Measurements from ENCODE around the gene ATG2B. TPM values are rescaled to one million over a fixed set of nuclear protein-coding genes. Genes with fewer than 3 reads are reported as not detected.
A peak's percentile ranks its signal among the peaks of the same experiment; 100 is the strongest.

Gene ATG2B
- total and polyA plus RNA-seq, 10 of the 15 experiments (the other 5 are each of a cell fraction or from before 2014, with no cell fraction given): 0.84 to 15.4 (median 9.9) TPM

GRCh38 chr14:96275177-96276112 is 87.7 kb downstream of the ATG2B start:
- DNase-seq (ENCODE audit: low read depth, low spot score) (peak; percentile 7), ATAC-seq (peak; percentile 86), FAIRE-seq (peak; percentile 92)
- intact Hi-C loops (cut with micrococcal nuclease; ENCODE audit: unreplicated experiment) (loop anchor here (1.0 to 5.0 kb wide), 4 partner anchors 175 to 713 kb away; no protein-coding TSS in a partner anchor), in situ Hi-C loops (cut with MboI) (loop anchor here (5.0 kb wide), 1 partner anchor 178 kb away; no protein-coding TSS in a partner anchor)
- no peaks in the 10 kb centered on the region for H3K27me3 ChIP-seq (replicated peaks in 1 of 2; ENCODE audit: control insufficient read depth in 2 of 2, insufficient read depth in 2 of 2, low read length in 1 of 2)
- no peaks in the 10 kb centered on the region for H3K36me3 ChIP-seq (ENCODE audit: control insufficient read depth in 2 of 2, insufficient read depth in 2 of 2, low read length in 1 of 2)
- no peak overlapping the region for H3K4me3 ChIP-seq
- H3K4me2 ChIP-seq (ENCODE audit: control insufficient read depth, insufficient read depth): no peak overlapping the region
- BruUV-seq (replicated peaks): no TSS peak
- H3K4me1 ChIP-seq (ENCODE audit: control insufficient read depth, insufficient read depth, low read length): no peaks in the 10 kb centered on the region
- no peak overlapping the region for H2AFZ ChIP-seq (ENCODE audit: control insufficient read depth, low read depth, low read length)
- 15% methylated on average over 17 of the region's 17 CpGs for WGBS (ENCODE audit: insufficient coverage, insufficient replicate concordance, low lambda C conversion rate, missing lambda C conversion rate)
- H3K9ac ChIP-seq (ENCODE audit: control insufficient read depth, insufficient read depth, low read length): no peak overlapping the region
- RAD21 ChIA-PET (ENCODE audit: unreplicated experiment): interaction anchor here (0.6 to 3.0 kb wide), 5 partner anchors 11 to 380 kb away, joined by 3 to 14 read pairs (median 3); no protein-coding TSS in a partner anchor
- H3K9me3 ChIP-seq (replicated peaks; ENCODE audit: control insufficient read depth, insufficient read depth, low read length): no peaks in the 10 kb centered on the region; the same call in 2 of the 3 replicates
- TF ChIP-seq RUNX3 (IDR thresholded peaks at IDR 0.05; ENCODE audit: low read length) (0 out of 2 replicates have a peak, but pooled peaks have one; percentile 13), IKZF1 (conservative IDR thresholded peaks at IDR 0.05) (peak; percentile 30; the same call in 1 of the 2 replicates), ZNF24 (IDR thresholded peaks at IDR 0.05) (no peak), CHD2 (IDR thresholded peaks at IDR 0.05; ENCODE audit: borderline replicate concordance, low read depth, low read length) (no peak), YY1 (IDR thresholded peaks at IDR 0.05; ENCODE audit: low read depth, low read length) (peak; percentile 85), ELK1 (IDR thresholded peaks at IDR 0.05; ENCODE audit: low read depth, low read length) (0 out of 2 replicates have a peak, but pooled peaks have one; percentile 16), SMC3 (IDR thresholded peaks at IDR 0.05; ENCODE audit: borderline replicate concordance, low read length) (peak; percentile 95), RAD21 (IDR thresholded peaks at IDR 0.05; ENCODE audit: insufficient read depth, low read depth, low read length) (peak; percentile 81), ZNF217 (IDR thresholded peaks at IDR 0.05) (no peak), USF2 (IDR thresholded peaks at IDR 0.05; ENCODE audit: borderline replicate concordance, low read depth, low read length) (no peak), CTCF (IDR thresholded peaks at IDR 0.05 in 2 of 3, conservative IDR thresholded peaks at IDR 0.05 in 1 of 3; ENCODE audit: control insufficient read depth in 2 of 3, extremely low read depth in 1 of 3, insufficient read depth in 1 of 3, low read depth in 3 of 3, low read length in 3 of 3) (peak; percentile 87 to 95 (median 89)), SRF (IDR thresholded peaks at IDR 0.05; ENCODE audit: low read depth in 2 of 2, low read length in 2 of 2) (no peak), JUNB (IDR thresholded peaks at IDR 0.05) (no peak), IKZF2 (IDR thresholded peaks at IDR 0.05) (no peak), BHLHE40 (IDR thresholded peaks at IDR 0.05; ENCODE audit: borderline replicate concordance in 1 of 2, low read depth in 2 of 2, low read length in 1 of 2) (no peak), MTA3 (IDR thresholded peaks at IDR 0.05; ENCODE audit: borderline replicate concordance, low read length) (no peak), CBFB (IDR thresholded peaks at IDR 0.05; ENCODE audit: low read depth) (no peak)
- CTCF ChIA-PET: interaction anchor here (0.7 to 5.6 kb wide), 16 partner anchors 11 to 277 kb away, joined by 3 to 71 read pairs (median 5); no protein-coding TSS in a partner anchor
- SMC1A ChIA-PET (ENCODE audit: uncharacterized antibody, unreplicated experiment): interaction anchor here (1.0 to 4.3 kb wide), 6 partner anchors 165 to 277 kb away, joined by 3 to 29 read pairs (median 4); no protein-coding TSS in a partner anchor
- H3K79me2 ChIP-seq (ENCODE audit: control insufficient read depth, insufficient read depth, low read length): no peaks in the 10 kb centered on the region
- POLR2A ChIA-PET: no interaction called here
- H3K27ac ChIP-seq (ENCODE audit: control insufficient read depth, insufficient read depth): no peak overlapping the region
- no peaks in the 10 kb centered on the region for H4K20me1 ChIP-seq (ENCODE audit: control insufficient read depth, insufficient read depth)
